GM19328 (cell line): ENCODE results near the gene SMO.
"Not testable (repeated sequence)": the region's sequence is repeated elsewhere in the genome, so short reads cannot be mapped to it uniquely, and the experiment has no call there.

ENCODE experiments used
- ATAC-seq: cut with Tn5 transposase; IDR thresholded peaks from one replicate; pipeline ENCODE4 v1.9.1; 2021; ENCODE audit warnings: mild to moderate bottlenecking, moderate library complexity; ENCODE audit not compliant: unreplicated experiment

The SMO gene

DNA sequence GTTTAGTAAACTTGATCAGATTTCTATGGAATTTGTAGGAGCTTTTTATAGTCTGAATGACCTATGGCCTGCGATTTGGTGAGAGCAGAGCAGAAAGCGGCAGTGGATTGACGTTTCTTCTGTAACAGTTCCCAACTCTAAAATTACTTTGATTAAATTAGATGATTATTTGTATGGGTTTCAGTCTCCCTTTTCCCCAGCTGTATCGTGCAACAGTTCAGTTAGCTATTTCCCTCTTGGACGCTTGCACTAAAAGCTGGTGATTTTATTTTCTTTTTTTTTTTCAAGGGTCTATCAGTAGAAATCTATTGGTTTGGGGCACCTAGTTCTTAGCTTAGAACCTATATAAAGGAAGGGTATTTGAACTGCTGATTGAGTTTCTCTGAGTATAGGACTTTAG, 43.2 kb downstream of the SMO start:
- no peak for ATAC-seq

DNA sequence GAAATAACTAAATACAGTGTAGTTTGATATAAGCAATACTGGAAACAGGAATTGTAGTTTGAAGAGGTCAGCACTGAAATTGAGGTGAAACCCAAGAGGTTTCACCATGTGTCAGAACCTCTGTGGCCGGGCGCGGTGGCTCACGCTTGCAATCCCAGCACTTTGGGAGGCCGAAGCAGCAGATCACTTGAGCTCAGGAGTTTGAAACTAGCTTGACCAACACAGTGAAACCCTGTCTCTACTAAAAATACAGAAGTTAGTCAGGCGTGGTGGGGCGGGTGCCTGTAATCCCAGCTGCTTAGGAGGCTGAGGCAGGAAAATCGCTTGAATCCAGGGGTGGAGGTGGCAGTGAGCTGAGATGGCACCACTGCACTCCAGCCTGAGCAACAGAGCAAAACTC, 50.1 kb downstream of the SMO start:
- ATAC-seq, result no peak

DNA sequence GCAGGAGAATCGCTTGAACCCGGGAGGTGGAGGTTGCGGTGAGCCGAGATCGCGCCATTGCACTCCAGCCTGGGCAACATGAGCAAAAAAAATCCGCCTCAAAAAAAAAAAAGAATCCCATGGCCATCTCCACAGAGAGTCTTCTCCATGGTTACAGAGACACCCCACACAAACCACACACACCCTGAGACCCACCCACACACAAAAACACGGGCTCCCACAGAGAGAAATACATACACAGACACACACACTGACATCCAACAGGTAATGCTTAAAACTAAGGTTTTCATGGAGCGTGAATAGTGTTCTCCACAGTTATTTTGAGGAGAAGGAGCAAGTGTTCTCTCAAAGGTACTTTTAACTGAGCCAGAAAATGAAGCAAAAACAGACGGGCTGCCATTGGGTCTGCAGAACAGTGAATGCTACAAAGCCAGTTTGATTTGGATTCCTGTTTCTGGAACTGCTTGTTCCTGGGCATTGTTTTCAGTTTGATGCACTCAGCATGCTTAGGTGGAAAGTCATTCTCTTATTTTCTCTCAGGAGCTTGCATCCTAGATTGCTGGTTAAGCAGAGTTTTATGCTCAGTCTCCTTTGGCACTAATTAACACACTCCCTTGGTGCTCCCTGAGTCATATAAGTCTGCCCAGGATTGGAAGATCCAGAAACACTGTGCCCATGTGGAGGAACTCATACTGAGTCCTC, 51.8 kb downstream of the SMO start:
- no peak for ATAC-seq

DNA sequence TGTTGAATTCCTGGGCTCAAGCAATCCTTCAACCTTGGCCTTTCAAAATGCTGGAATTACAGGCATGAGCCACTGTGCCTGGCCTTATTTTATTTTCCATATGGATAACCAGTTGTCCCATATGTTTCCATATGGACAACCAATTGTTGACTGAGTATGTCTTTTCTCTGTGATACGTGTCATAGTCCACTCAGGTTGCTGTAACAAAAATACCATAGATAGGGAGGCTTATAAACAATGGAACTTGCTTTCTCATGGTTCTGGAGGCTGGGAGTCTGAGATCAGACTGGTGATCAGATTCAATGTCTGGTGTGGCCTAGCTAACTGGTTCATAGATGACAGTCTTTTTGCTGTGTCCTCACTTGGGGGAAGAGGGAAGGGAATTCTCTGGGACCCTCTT, 55.8 kb downstream of the SMO start:
- ATAC-seq, result no peak

DNA sequence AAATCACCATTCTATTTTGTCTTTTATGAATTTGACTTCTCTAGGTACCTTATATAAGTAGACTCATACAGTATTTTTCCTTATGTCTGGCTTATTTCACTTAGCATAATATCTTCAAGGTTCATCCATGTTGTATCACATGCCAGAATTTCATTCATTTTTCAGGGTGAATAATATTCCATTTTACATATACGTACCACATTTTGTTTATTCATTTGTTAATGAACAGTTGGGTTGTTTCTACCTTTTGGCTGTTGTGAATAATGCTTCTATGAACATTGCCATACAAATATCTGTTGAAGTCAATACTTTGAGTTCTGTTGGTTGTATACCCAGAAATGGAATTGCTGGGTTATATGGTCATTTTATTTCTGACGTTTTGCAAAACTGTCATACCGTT, 57.1 kb downstream of the SMO start:
- ATAC-seq, result no peak

DNA sequence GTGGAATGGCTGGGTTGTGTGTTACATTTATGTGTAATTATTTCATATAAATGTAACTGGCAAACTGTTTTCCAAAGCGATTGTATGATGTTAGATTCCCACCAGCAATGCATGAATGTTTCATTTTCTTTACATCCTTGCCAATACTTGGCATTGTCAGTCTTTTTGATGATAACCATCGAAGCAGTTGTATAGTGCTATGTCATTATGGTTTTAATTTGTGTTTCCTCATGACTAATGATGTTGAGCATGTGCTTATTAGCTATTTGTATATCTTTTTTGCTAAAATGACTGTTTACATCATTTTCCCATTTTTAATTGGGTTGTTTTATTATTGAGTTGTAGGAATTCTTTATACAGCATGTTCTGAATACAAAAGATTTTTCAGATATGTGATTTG, 58.7 kb downstream of the SMO start:
- ATAC-seq, result no peak

DNA sequence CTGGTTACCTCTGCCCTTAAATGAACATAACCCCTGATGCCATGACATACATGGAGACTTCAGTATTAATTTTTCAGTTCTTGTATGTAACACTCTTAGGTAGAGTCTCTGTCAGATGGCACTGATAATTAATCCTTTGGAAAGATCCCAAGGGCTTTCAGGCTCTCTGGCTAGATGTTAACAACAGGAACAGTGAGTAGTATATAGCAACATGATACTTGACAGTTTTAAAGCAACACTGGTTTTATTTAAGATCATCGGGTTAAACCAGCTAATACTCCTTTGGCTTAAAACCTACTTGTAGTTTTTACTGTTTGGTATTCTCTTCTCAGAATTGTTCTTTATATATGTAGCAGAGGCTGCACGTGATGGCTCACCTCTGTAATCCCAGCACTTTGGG, 63.7 kb downstream of the SMO start:
- ATAC-seq, result no peak

DNA sequence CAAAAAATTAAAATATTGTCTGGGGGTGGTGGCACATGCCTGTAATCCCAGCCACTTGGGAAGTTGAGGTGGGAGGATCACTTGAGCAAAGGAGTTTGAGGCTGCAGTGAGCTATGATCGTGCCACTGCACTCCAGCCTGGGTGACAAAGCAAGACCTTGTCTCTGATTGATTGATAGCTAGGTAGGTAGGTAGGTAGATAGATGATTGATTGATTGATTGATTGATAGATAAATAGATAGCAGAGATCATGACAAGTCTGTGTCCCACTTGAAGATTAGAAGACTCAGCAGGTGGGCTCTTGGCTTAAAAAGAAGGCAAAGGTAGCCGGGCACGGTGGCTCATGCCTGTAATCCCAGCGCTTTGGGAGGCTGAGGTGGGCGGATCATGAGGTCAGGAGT, 64.2 kb downstream of the SMO start:
- ATAC-seq, result not testable (repeated sequence)

DNA sequence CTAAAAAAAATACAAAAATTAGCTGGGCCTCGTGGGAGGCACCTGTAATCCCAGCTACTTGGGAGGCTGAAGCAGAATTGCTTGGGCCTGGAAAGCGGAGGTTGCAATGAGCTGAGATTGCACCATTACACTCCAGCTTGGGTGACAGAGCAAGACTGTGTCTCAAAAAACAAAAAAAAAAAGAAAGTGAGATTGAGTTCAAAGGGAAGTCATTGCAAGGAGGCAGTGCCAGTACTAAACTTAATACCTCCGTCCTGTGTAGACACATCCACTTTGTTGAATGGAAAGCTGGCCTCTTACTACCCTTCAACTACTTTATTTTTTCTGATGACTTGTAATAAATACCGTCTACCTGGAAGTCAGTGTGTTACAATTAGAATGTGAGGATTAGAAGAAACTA, 67.4 kb downstream of the SMO start:
- ATAC-seq, result no peak

DNA sequence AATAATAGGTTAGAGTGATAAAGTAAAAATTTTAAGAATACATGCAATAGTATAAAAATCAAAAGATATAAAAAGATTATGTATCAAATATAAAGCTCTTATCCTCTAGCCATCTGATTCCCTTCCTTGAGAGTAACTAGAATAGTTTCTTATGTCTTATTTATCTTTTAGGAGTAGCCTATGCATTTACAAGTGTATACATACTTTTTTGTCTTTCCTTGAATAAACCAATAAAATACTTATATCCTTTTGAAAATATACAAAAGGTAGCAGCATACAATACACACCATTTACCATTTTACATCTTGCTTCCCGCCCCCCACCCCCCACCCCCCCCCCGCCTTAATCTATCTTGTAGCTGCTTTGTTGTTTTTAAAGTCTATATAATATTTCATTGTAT, 67.8 kb downstream of the SMO start:
- no peak for ATAC-seq

DNA sequence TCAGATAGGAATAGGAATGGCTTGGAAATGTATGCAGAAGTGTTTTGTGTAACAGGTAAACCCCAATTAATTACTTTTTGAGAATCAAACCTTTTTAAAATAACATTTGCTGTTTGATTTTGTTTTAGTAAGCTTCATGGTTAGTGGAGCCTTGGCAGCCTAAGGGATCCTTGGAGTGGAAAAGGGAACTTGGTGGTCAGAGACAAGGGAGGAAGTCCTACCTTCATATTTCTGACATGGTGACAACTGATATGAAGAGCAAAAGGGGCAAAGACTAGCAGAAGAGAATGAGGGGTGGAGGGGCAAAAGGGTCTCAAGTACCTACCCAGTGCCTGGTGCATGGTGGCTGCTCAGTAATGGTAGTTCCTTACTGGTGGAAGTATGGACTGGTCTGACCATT, 68.7 kb downstream of the SMO start:
- ATAC-seq, result no peak

DNA sequence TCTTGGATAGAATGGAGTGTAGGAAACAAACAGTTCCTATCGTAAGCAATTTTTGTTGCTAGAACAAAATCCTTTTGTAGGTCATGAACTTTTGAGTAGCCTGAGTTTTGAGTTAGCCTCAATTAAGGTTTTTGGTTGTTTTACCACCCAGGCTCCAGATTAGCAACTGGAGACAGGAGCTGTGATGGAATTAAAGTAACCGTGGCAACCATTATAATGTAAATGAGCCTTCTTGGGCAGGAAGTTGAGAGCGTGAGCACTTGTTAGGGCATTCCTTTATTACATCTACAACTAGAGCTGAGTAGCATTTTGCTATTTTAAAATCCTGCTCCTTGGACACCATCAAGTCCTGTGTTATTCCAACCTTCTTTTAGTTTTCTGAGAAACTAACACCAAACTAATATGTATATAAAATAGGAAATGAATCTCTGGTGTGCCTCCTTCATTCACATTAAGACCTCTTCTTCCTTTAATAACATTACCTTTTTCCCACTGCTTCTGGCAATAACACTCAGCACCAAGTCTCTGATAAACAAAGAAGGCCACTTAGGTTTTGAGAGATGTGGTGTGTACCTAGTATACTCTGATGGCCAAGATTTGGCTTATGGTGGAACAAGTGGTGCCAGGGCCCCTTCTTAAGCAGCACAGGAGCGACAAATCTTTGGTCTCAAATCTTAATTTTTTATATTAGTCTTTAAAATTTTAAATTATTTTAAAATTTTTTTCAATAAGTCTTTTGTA, 70.4 kb downstream of the SMO start:
- ATAC-seq, result no peak

DNA sequence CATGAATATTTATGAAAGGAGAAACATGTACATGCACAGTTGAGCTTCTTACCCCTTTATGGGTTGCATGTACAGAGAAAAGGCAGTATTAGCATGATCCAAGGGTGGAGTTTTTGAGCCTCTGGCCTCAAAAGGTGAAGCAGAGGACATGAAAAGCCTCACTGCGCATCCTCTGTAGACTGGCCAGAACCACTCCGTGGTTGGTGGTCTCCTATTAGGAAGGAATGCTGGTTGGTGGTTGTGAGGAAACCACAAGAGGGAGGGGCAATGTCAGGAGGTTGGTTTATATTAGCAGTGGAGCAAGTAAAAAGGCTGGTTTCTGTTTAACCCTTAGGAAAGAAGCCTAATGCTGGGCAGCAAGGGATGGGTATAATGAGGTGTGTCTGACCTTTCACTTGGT, 73.9 kb downstream of the SMO start:
- ATAC-seq, result no peak
